ENCODE data around the gene TNS2.

The TNS2 gene

GRCh38 chr12:53113951-53114350, 64.1 kb downstream of the TNS2 start:
- TF ChIP-seq FOXP2 (optimal IDR thresholded peaks at IDR 0.05; ENCODE audit: borderline replicate concordance, extremely low read depth, extremely low read length, insufficient read depth) (no peak), SIN3A (IDR thresholded peaks at IDR 0.05; ENCODE audit: borderline replicate concordance, insufficient read depth, low read length) (no peak), TAF1 (IDR thresholded peaks at IDR 0.05; ENCODE audit: borderline replicate concordance, insufficient read depth, low read length) (no peak), REST (IDR thresholded peaks at IDR 0.05; ENCODE audit: insufficient read depth in 1 of 2, low read depth in 2 of 2, low read length in 2 of 2) (no peak), POLR2AphosphoS5 (IDR thresholded peaks at IDR 0.05; ENCODE audit: low read depth, low read length) (no peak)

All from PFSK-1 (cell line).